OCI-LY1 (cell line): ENCODE measurements around the gene SLC39A9.

ENCODE experiments used
- H2AFZ ChIP-seq: fragments of 200-600 bp; sonication (generic), shearing (Covaris generic); 2 replicates; pipeline ENCODE4 v1.6.0; 2014; ENCODE audit warnings: antibody characterized with exemption, mild to moderate bottlenecking, low read length
- H3F3A ChIP-seq: fragments of 200-600 bp; sonication (generic), shearing (Covaris generic); 2 replicates; pipeline ENCODE4 v1.6.0; 2014; ENCODE audit warnings: mild to moderate bottlenecking, antibody characterized with exemption, low read length, moderate library complexity; ENCODE audit not compliant: insufficient read depth
- H3K27ac ChIP-seq: fragments of 200-600 bp; sonication (generic); 2 replicates; pipeline ENCODE4 v1.5.1; 2014; ENCODE audit warnings: low read length, mixed run types, mild to moderate bottlenecking, low read depth; ENCODE audit not compliant: poor library complexity, severe bottlenecking
- H3K27me3 ChIP-seq: fragments of 200-600 bp; sonication (generic); 2 replicates; pipeline ENCODE4 v1.6.0; 2014; ENCODE audit warnings: antibody characterized with exemption, mild to moderate bottlenecking, low read length, moderate library complexity; ENCODE audit not compliant: insufficient read depth
- H3K36me3 ChIP-seq: fragments of 200-600 bp; sonication (generic); 2 replicates; pipeline ENCODE4 v1.6.1; 2014; ENCODE audit warnings: mild to moderate bottlenecking, antibody characterized with exemption, low read length, moderate library complexity, mixed read lengths; ENCODE audit not compliant: insufficient read depth
- H3K4me1 ChIP-seq: fragments of 200-600 bp; sonication (generic); 2 replicates; pipeline ENCODE4 v1.5.1; 2014; ENCODE audit warnings: mild to moderate bottlenecking, low read length, moderate library complexity; ENCODE audit not compliant: insufficient read depth, severe bottlenecking
- H3K4me2 ChIP-seq: fragments of 200-600 bp; sonication (generic), shearing (Covaris generic); 2 replicates; pipeline ENCODE4 v1.6.1; 2014; ENCODE audit warnings: low read length
- H3K4me3 ChIP-seq: fragments of 200-600 bp; sonication (generic); 2 replicates; pipeline ENCODE4 v1.5.1; 2014; ENCODE audit warnings: low read length, low read depth, mild to moderate bottlenecking, mixed read lengths; ENCODE audit not compliant: poor library complexity, severe bottlenecking
- H3K79me2 ChIP-seq: fragments of 200-600 bp; shearing (Covaris generic); 2 replicates; pipeline ENCODE4 v1.6.1; 2016; ENCODE audit warnings: mixed run types, low read length, mixed read lengths; ENCODE audit not compliant: insufficient read depth
- H3K9ac ChIP-seq: fragments of 200-600 bp; sonication (generic), shearing (Covaris generic); 2 replicates; pipeline ENCODE4 v1.6.1; 2014; ENCODE audit warnings: mild to moderate bottlenecking, low read length, mixed read lengths
- H3K9me2 ChIP-seq: fragments of 200-600 bp; sonication (generic), shearing (Covaris generic); 2 replicates; pipeline ENCODE4 v1.6.1; 2014; ENCODE audit warnings: low read depth, mild to moderate bottlenecking, low read length, mixed read lengths
- H3K9me3 ChIP-seq: fragments of 200-600 bp; shearing (Covaris generic); 2 replicates; pipeline ENCODE4 v1.6.1; 2014; ENCODE audit warnings: low read length, mixed read lengths
- H4K20me1 ChIP-seq: fragments of 200-600 bp; sonication (generic), shearing (Covaris generic); 2 replicates; pipeline ENCODE4 v1.6.0; 2016; ENCODE audit warnings: mild to moderate bottlenecking, low read length; ENCODE audit not compliant: insufficient read depth
- EZH2 ChIP-seq: fragments of 200-600 bp; sonication (generic), shearing (Covaris generic); IDR thresholded peaks from 2 replicates; pipeline ENCODE4 v1.8.0; 2017; ENCODE audit warnings: borderline replicate concordance, mixed run types, mild to moderate bottlenecking, antibody characterized with exemption, low read length, moderate library complexity, mixed read lengths
- TF ChIP-seq, protein P1 (sequence below): fragments of 200-600 bp; sonication (generic), shearing (Covaris generic); IDR thresholded peaks from 2 replicates; pipeline ENCODE4 v1.5.1; 2017; ENCODE audit warnings: mild to moderate bottlenecking, antibody characterized with exemption, low read length, moderate library complexity, mixed read lengths

Gene SLC39A9

GRCh38 chr14:69506241-69506595 lies 107.7 kb downstream of the SLC39A9 start:
- H4K20me1 ChIP-seq = no peaks in the 10 kb centered on the region
- H3K4me3 ChIP-seq = no peak overlapping the region
- no peak overlapping the region for H3K9ac ChIP-seq
- no peaks in the 10 kb centered on the region for H3K4me1 ChIP-seq
- H3K27me3 ChIP-seq = no peaks in the 10 kb centered on the region; the same call in 1 of the 2 replicates
- H3F3A ChIP-seq = no peaks in the 10 kb centered on the region
- no peaks in the 10 kb centered on the region for H3K36me3 ChIP-seq
- no peak overlapping the region for H3K4me2 ChIP-seq
- H3K9me3 ChIP-seq = no peaks in the 10 kb centered on the region
- no peak overlapping the region for H3K27ac ChIP-seq
- H3K9me2 ChIP-seq = no peaks in the 10 kb centered on the region
- no peak for TF ChIP-seq EZH2
- TF ChIP-seq, protein P1, sequence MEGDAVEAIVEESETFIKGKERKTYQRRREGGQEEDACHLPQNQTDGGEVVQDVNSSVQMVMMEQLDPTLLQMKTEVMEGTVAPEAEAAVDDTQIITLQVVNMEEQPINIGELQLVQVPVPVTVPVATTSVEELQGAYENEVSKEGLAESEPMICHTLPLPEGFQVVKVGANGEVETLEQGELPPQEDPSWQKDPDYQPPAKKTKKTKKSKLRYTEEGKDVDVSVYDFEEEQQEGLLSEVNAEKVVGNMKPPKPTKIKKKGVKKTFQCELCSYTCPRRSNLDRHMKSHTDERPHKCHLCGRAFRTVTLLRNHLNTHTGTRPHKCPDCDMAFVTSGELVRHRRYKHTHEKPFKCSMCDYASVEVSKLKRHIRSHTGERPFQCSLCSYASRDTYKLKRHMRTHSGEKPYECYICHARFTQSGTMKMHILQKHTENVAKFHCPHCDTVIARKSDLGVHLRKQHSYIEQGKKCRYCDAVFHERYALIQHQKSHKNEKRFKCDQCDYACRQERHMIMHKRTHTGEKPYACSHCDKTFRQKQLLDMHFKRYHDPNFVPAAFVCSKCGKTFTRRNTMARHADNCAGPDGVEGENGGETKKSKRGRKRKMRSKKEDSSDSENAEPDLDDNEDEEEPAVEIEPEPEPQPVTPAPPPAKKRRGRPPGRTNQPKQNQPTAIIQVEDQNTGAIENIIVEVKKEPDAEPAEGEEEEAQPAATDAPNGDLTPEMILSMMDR = no peak
- no peaks in the 10 kb centered on the region for H3K79me2 ChIP-seq
- H2AFZ ChIP-seq = no peak overlapping the region
